K562 (cell line): ENCODE results near the gene ARL4D. TPM values are rescaled to one million over a fixed set of nuclear protein-coding genes. Genes with fewer than 3 reads are reported as not detected.

ENCODE experiments used
- E2F6 ChIP-seq, 2 experiments: IDR thresholded peaks; 2 replicates each; pipeline ENCODE4 v1.6.1; 2011; ENCODE audit warnings: borderline replicate concordance in 1 of 2, control low read depth in 1 of 2, low read depth in 1 of 2, low read length in 1 of 2, mild to moderate bottlenecking in 1 of 2, mixed read lengths in 1 of 2, moderate library complexity in 1 of 2; ENCODE audit not compliant: insufficient read depth in 1 of 2, insufficient read length in 1 of 2, poor library complexity in 1 of 2, severe bottlenecking in 1 of 2; ENCODE audit errors: extremely low read depth in 1 of 2
- ETS1 ChIP-seq: conservative IDR thresholded peaks from 2 replicates; pipeline ENCODE4 v1.6.1; 2011; ENCODE audit warnings: low read depth, mild to moderate bottlenecking, low read length; ENCODE audit not compliant: control insufficient read depth
- HCFC1 ChIP-seq: IDR thresholded peaks from 2 replicates; pipeline ENCODE4 v1.6.1; 2012; ENCODE audit warnings: low read depth, low read length, improper control_type of control experiment
- HES1 ChIP-seq: fragments of 450-650 bp; IDR thresholded peaks from 2 replicates; pipeline ENCODE4 v1.6.1; 2016; ENCODE audit warnings: low read depth, mild to moderate bottlenecking, moderate library complexity
- MAFF ChIP-seq: IDR thresholded peaks from 2 replicates; pipeline ENCODE4 v1.6.1; 2012; ENCODE audit warnings: low read length, improper control_type of control experiment
- SRSF3 ChIP-seq: fragments of 200-400 bp; formaldehyde crosslinking; IDR thresholded peaks from 2 replicates; pipeline ENCODE4 v1.6.1; 2016; ENCODE audit warnings: mild to moderate bottlenecking, low read length, moderate library complexity; ENCODE audit not compliant: insufficient read depth
- TCF7 ChIP-seq: sonication (generic); IDR thresholded peaks from 2 replicates; pipeline ENCODE4 v1.6.1; 2016; ENCODE audit warnings: antibody characterized with exemption, borderline replicate concordance
- ZNF224 ChIP-seq: sonication (generic); formaldehyde crosslinking; IDR thresholded peaks from 2 replicates; pipeline ENCODE4 v1.8.0; 2022; ENCODE audit warnings: mild to moderate bottlenecking, missing genetic modification reagents
- polyA plus RNA-seq, 8 experiments: library from polyadenylated mRNA; depleted of rRNA in 4 of 8; stranded (reverse) in 5 of 8; unstranded in 3 of 8; fragments of >200 nt; fragmentation: Nextera tagmentation in 2 of 8; fragmentation: Illumina TruSeq in 1 of 8; extraction: Ambion mirVana in 2 of 8; extraction: Trizol in 1 of 8; gene quantifications; 2 replicates each; pipeline versions ENCODE4 v1.2.1 to v1.2.3, GENCODE V29; 2011 to 2014; ENCODE audit warnings: inconsistent platforms in 1 of 8, missing spikeins in 1 of 8
- total RNA-seq, 7 experiments: library from RNA; depleted of rRNA in 6 of 7; stranded (reverse); fragments of >200 nt in 6 of 7; fragmentation: Illumina TruSeq in 2 of 7; extraction: Trizol in 2 of 7; gene quantifications; 2 replicates each; pipeline versions ENCODE4 v1.2.1 to v1.2.3, GENCODE V29; 2011 to 2021; ENCODE audit warnings: low replicate concordance in 1 of 7

Gene ARL4D
- total and polyA plus RNA-seq, 9 of the 15 experiments (the other 6 are each of a cell fraction or from before 2014, with no cell fraction given), result 0.07 to 0.53 (median 0.28) TPM; not detected in 1

- TF ChIP-seq HES1 (no peak), HCFC1 (no peak), E2F6 (IDR thresholded peaks at IDR 0.05; ENCODE audit: borderline replicate concordance in 1 of 2, extremely low read depth in 1 of 2, insufficient read depth in 1 of 2, insufficient read length in 1 of 2, low read depth in 1 of 2, low read length in 1 of 2, poor library complexity in 1 of 2, severe bottlenecking in 1 of 2) (peak in 1 of 2 experiments; percentile 34), MAFF (no peak), ZNF224 (CRISPR knock-in tag) (no peak), SRSF3 (no peak), TCF7 (no peak), ETS1 (no peak)
These were observed 9.5 kb upstream of the ARL4D start (continued) for GRCh38 chr17:43389046-43389947.
